ENCODE results near the gene CCL11. TPM values are rescaled to one million over a fixed set of nuclear protein-coding genes. Genes with fewer than 3 reads are reported as not detected.
A peak's percentile ranks its signal among the peaks of the same experiment; 100 is the strongest.

The CCL11 gene
- total RNA-seq, 1 donor from 2014 or later: 0.98 TPM

DNA sequence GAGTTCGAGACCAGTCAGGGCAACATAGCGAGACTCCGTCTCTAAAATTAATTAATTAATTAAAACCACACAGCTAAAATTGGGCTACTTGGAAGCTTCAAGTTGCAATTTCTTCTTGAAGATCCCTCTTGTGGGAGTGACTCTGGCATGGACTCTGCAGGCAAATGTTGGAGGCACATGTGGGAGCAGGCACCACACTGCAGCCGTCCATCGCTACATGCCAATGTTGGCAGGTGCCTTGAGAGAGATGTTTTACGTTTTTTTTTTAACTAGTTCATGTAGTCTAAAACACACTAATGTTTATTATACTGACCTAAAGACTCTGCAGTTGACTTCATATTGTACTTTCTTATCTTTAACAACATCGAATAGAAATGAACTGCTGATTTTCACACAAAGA lies 25.7 kb downstream of the CCL11 start:
- Histone ChIP-seq H3K4me1 (peaks cover 26% of the 10 kb centered on the region), H3K27ac (no peak overlapping the region), H3K4me3 (no peak overlapping the region), H3K27me3 (no peaks in the 10 kb centered on the region), H3K36me3 (no peaks in the 10 kb centered on the region), H3K9me3 (no peaks in the 10 kb centered on the region)
- TF ChIP-seq, protein P1, sequence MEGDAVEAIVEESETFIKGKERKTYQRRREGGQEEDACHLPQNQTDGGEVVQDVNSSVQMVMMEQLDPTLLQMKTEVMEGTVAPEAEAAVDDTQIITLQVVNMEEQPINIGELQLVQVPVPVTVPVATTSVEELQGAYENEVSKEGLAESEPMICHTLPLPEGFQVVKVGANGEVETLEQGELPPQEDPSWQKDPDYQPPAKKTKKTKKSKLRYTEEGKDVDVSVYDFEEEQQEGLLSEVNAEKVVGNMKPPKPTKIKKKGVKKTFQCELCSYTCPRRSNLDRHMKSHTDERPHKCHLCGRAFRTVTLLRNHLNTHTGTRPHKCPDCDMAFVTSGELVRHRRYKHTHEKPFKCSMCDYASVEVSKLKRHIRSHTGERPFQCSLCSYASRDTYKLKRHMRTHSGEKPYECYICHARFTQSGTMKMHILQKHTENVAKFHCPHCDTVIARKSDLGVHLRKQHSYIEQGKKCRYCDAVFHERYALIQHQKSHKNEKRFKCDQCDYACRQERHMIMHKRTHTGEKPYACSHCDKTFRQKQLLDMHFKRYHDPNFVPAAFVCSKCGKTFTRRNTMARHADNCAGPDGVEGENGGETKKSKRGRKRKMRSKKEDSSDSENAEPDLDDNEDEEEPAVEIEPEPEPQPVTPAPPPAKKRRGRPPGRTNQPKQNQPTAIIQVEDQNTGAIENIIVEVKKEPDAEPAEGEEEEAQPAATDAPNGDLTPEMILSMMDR (IDR thresholded peaks at IDR 0.05): no peak
- intact Hi-C loops (cut with DNase I): no loop called here
- ATAC-seq (no peak), DNase-seq (no peak)

DNA sequence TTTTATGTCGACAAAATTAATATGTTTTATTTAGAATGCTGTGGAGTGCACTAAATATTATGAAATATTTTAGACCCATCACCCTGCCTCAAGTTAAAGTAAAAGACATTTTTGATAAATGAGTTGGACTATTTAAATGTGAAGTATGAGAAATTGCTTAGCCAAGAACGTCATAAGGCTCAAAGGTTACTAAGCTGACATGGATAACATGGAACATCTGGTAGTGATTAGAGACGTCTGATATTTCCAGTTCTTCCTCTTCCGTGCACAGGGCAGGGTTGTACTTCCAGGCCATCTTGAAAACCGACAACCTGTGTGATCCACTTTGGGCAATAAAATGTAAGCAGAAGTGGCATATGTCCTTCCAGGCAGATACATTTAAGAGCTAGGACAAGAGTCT lies 26.5 kb downstream of the CCL11 start:
- Histone ChIP-seq H3K27me3 (no peaks in the 10 kb centered on the region), H3K9me3 (no peaks in the 10 kb centered on the region), H3K4me3 (no peak overlapping the region), H3K36me3 (no peaks in the 10 kb centered on the region), H3K27ac (peak overlapping the region; percentile 24), H3K4me1 (peaks cover 18% of the 10 kb centered on the region)
- TF ChIP-seq, protein P1 (IDR thresholded peaks at IDR 0.05): no peak
- intact Hi-C loops (cut with DNase I): no loop called here
- ATAC-seq (no peak), DNase-seq (no peak)

DNA sequence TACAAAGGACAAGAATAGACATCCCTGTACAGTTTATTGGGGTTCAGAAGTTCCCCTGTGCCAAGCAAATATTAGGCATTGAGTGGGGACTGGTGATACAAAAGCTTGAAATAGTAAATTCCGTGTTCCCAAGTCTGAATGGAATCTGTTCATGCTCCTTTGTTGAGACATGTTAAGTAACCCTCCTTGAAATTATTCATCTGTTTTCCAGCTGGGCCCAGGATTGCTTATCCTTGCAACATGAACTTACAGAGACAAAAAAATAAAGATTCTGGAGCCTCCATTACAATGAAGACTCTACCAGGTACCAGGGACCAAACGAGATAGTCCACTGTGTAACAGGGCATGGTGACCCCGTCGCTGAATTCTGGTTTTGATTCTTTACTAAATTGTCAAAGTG lies 27.6 kb downstream of the CCL11 start:
- Histone ChIP-seq H3K36me3 (no peaks in the 10 kb centered on the region), H3K27ac (peak overlapping the region; percentile 24), H3K4me1 (peaks cover 11% of the 10 kb centered on the region), H3K27me3 (no peaks in the 10 kb centered on the region), H3K4me3 (no peak overlapping the region), H3K9me3 (no peaks in the 10 kb centered on the region)
- DNase-seq: no peak
- TF ChIP-seq, protein P1 (IDR thresholded peaks at IDR 0.05): no peak
- ATAC-seq: no peak
- intact Hi-C loops (cut with DNase I): no loop called here

DNA sequence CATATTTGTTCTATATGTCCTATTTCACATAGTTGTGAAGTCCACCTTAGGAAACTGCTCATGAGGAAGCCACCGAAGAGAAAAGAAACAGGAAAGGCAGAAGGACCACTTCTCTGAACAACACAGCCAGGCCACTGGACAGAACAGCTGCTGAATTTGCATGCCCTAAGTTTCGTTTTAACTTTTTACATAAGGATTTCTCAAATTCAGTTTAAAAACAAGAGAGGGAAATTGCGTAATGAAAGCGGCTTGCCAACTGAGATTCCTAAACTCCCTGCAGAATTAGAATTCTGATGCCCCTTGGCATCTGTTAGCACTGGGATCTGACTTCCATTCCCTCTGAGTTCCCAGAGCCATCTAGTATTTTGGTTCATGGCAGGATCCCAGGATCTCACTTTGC lies 28.7 kb downstream of the CCL11 start:
- peak overlapping the region; percentile 64 for H3K27ac ChIP-seq
- H3K9me3 ChIP-seq: no peaks in the 10 kb centered on the region
- no peaks in the 10 kb centered on the region for H3K27me3 ChIP-seq
- H3K4me3 ChIP-seq: no peak overlapping the region
- DNase-seq (no peak), ATAC-seq (peak; percentile 60)
- H3K36me3 ChIP-seq: no peaks in the 10 kb centered on the region
- H3K4me1 ChIP-seq: peaks cover 12% of the 10 kb centered on the region
- TF ChIP-seq, protein P1 (IDR thresholded peaks at IDR 0.05): no peak
- intact Hi-C loops (cut with DNase I): no loop called here

DNA sequence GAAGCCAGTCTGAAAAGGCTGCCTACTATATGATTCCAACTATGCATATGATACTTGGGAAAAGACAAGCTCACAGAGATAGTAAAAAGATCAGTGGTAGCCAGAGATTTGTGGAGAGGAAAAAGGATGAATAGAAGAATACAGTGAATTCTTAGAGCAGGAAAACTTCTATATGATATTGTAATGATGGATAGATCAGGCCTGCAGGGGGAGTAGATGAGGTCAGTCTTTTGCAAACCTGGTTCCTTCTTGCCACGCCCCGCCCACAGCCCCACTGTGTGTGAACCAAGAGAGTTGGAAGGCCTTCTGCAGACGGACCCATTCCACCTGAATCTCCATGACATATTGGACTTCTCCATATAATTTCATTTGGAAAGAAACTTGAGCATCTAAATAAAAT lies 32.9 kb downstream of the CCL11 start:
- Histone ChIP-seq H3K4me1 (peaks cover 11% of the 10 kb centered on the region), H3K4me3 (no peak overlapping the region), H3K9me3 (no peaks in the 10 kb centered on the region), H3K27me3 (no peaks in the 10 kb centered on the region), H3K36me3 (no peaks in the 10 kb centered on the region), H3K27ac (no peak overlapping the region)
- TF ChIP-seq, protein P1 (IDR thresholded peaks at IDR 0.05): no peak
- ATAC-seq: peak; percentile 68
- peak; percentile 67 for DNase-seq
- intact Hi-C loops (cut with DNase I): no loop called here

DNA sequence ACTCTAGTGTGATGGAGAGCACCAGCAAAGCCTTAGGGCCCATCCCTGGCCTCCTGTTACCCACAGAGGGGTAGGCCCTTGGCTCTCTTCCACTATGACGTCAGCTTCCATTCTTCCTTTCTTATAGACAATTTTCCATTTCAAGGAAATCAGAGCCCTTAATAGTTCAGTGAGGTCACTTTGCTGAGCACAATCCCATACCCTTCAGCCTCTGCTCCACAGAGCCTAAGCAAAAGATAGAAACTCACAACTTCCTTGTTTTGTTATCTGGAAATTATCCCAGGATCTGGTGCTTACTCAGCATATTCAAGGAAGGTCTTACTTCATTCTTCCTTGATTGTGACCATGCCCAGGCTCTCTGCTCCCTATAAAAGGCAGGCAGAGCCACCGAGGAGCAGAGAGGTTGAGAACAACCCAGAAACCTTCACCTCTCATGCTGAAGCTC lies 33.5 kb downstream of the CCL11 start, which contains the start of gene CCL8:
CCL8 (plus strand) TSS at position 397 of the 445 bp plus-strand sequence. CDS start 67 bp downstream, outside the sequence.
- no peak within 1 kb of the TSS for H3K27ac ChIP-seq
- DNase-seq: no peak
- TF ChIP-seq, protein P1 (IDR thresholded peaks at IDR 0.05): no peak
- intact Hi-C loops (cut with DNase I): no loop called here
- H3K36me3 ChIP-seq: no peaks in the 10 kb centered on the region
- no peaks in the 10 kb centered on the region for H3K27me3 ChIP-seq
- no peak within 1 kb of the TSS for H3K4me3 ChIP-seq
- H3K4me1 ChIP-seq: peaks cover 7% of the 10 kb centered on the region
- ATAC-seq: peak; percentile 31
- no peaks in the 10 kb centered on the region for H3K9me3 ChIP-seq
